HepG2 (cell line): ENCODE measurements around the gene CALML6. TPM values are rescaled to one million over a fixed set of nuclear protein-coding genes. Genes with fewer than 3 reads are reported as not detected.

ENCODE experiments used
- ATAC-seq: fragments of 200-7000 bp; cut with Tn5 transposase; 3 replicates; pipeline ENCODE4 v1.9.1; 2020; ENCODE audit warnings: mild to moderate bottlenecking, moderate library complexity
- BruUV-seq: library from RNA; stranded (reverse); fragments of 400-500 nt; replicated peaks from 2 replicates; lab custom pipeline; 2021; lab: Mats Ljungman, UMichigan
- CTCF ChIA-PET: fragments of 300-600 bp; formaldehyde crosslinking; extraction: SDS; loops from one replicate; lab custom pipeline; 2021; ENCODE audit warnings: low total read pairs, inconsistent platforms, low intra/inter-chr PET ratio; lab: Yijun Ruan, JAX
- POLR2A ChIA-PET: fragments of 350-600 bp; sonication (Branson Sonifier 250); formaldehyde crosslinking; loops from one replicate; lab custom pipeline; 2020; ENCODE audit warnings: antibody characterized with exemption, inconsistent platforms; lab: Yijun Ruan, JAX
- DNase-seq: peaks from one replicate; pipeline ENCODE4 v3.0.0-alpha.2; 2015; ENCODE audit warnings: low spot score
- FAIRE-seq: peaks from 3 replicates; lab custom pipeline; 2011; peaks lifted over from hg19 to GRCh38; lab: Jason Lieb, UNC
- H2AFZ ChIP-seq: one replicate; pipeline ENCODE4 v1.6.1; 2011; ENCODE audit warnings: low read length, inconsistent platforms
- H3K27ac ChIP-seq: fragments of 300-600 bp; 3 replicates; pipeline ENCODE4 v1.8.0; 2011; ENCODE audit warnings: mixed run types, mild to moderate bottlenecking, mixed read lengths, low read length, inconsistent platforms; ENCODE audit not compliant: insufficient read depth; ENCODE audit errors: extremely low read length
- H3K27me3 ChIP-seq, 2 experiments: fragments of 200-600 bp in 1 of 2; 2 replicates in 1 of 2; 3 replicates in 1 of 2; pipeline versions ENCODE4 v1.6.0 to v1.8.0; 2011; ENCODE audit warnings: low read length in 2 of 2, mild to moderate bottlenecking in 2 of 2, moderate library complexity in 2 of 2, inconsistent platforms in 1 of 2; ENCODE audit not compliant: insufficient read depth in 2 of 2, control insufficient read depth in 1 of 2
- H3K36me3 ChIP-seq, 2 experiments: fragments of 200-600 bp in 1 of 2; replicated peaks in 1 of 2; 2 replicates in 1 of 2; 3 replicates in 1 of 2; pipeline versions ENCODE4 v1.5.1 to v1.8.0; 2011; ENCODE audit warnings: low read length in 2 of 2, inconsistent platforms in 1 of 2; ENCODE audit not compliant: insufficient read depth in 2 of 2, control insufficient read depth in 1 of 2
- H3K4me1 ChIP-seq: 2 replicates; pipeline ENCODE4 v1.5.1; 2012; ENCODE audit warnings: low read length, inconsistent platforms; ENCODE audit not compliant: insufficient read depth
- H3K4me2 ChIP-seq: 2 replicates; pipeline ENCODE4 v1.6.0; 2011; ENCODE audit warnings: low read depth, low read length, inconsistent platforms
- H3K4me3 ChIP-seq, 3 experiments: fragments of 200-600 bp in 1 of 3; sonication (generic), shearing (Covaris generic) in 1 of 3; replicated peaks in 1 of 3; 2 replicates each; pipeline ENCODE4 v1.5.1; 2011 to 2016; ENCODE audit warnings: low read length in 3 of 3, inconsistent platforms in 2 of 3, low read depth in 2 of 3, mild to moderate bottlenecking in 2 of 3, control low read depth in 1 of 3, mixed read lengths in 1 of 3; ENCODE audit not compliant: insufficient read depth in 1 of 3
- H3K79me2 ChIP-seq: one replicate; pipeline ENCODE4 v1.6.1; 2011; ENCODE audit warnings: low read length, inconsistent platforms; ENCODE audit not compliant: insufficient read depth
- H3K9ac ChIP-seq: 2 replicates; pipeline ENCODE4 v1.6.0; 2011; ENCODE audit warnings: mild to moderate bottlenecking, low read depth, low read length, inconsistent platforms; ENCODE audit not compliant: insufficient read depth
- H3K9me3 ChIP-seq: 2 replicates; pipeline ENCODE4 v1.5.1; 2012; ENCODE audit warnings: mild to moderate bottlenecking, low read length
- H4K20me1 ChIP-seq: 2 replicates; pipeline ENCODE4 v1.6.0; 2011; ENCODE audit warnings: inconsistent platforms, mild to moderate bottlenecking, low read length, moderate library complexity; ENCODE audit not compliant: insufficient read depth
- AKAP8 ChIP-seq: sonication (generic); formaldehyde crosslinking; IDR thresholded peaks from 2 replicates; pipeline ENCODE4 v1.5.1; 2020; ENCODE audit warnings: mild to moderate bottlenecking, missing genetic modification reagents
- ASH2L ChIP-seq: fragments of 300-600, 200-600 bp; sonication (generic); IDR thresholded peaks from 2 replicates; pipeline ENCODE4 v1.7.0; 2017; ENCODE audit warnings: low read depth, mild to moderate bottlenecking, moderate library complexity, mixed read lengths, low read length; ENCODE audit not compliant: insufficient read length
- RBM22 ChIP-seq: fragments of 200-400 bp; formaldehyde crosslinking; optimal IDR thresholded peaks from 2 replicates; pipeline ENCODE3; 2017; ENCODE audit warnings: mild to moderate bottlenecking, low read length, moderate library complexity
- SNRNP70 ChIP-seq: fragments of 200-400 bp; formaldehyde crosslinking; IDR thresholded peaks from 2 replicates; pipeline ENCODE4 v1.6.1; 2017; ENCODE audit warnings: mild to moderate bottlenecking, low read depth, low read length, moderate library complexity
- TAF1 ChIP-seq: sonication (generic); formaldehyde crosslinking; IDR thresholded peaks from 2 replicates; pipeline ENCODE4 v1.4.0; 2020; ENCODE audit warnings: missing genetic modification reagents
- YY1 ChIP-seq: IDR thresholded peaks from 2 replicates; pipeline ENCODE4 v1.6.1; 2011; ENCODE audit warnings: low read length, low read depth, moderate library complexity, mild to moderate bottlenecking; ENCODE audit not compliant: insufficient read depth, insufficient replicate concordance
- ZNF263 ChIP-seq: sonication (generic); formaldehyde crosslinking; IDR thresholded peaks from 2 replicates; pipeline ENCODE4 v1.4.0; 2020; ENCODE audit warnings: missing genetic modification reagents
- ZNF382 ChIP-seq: sonication (generic); formaldehyde crosslinking; IDR thresholded peaks from 2 replicates; pipeline ENCODE4 v1.5.0; 2020; ENCODE audit warnings: missing genetic modification reagents, mild to moderate bottlenecking, borderline replicate concordance
- ZNF713 ChIP-seq: sonication (generic); formaldehyde crosslinking; IDR thresholded peaks from 2 replicates; pipeline ENCODE4 v1.4.0; 2020; ENCODE audit warnings: mild to moderate bottlenecking, missing genetic modification reagents
- WGBS: methylation state at CpG from one replicate; pipeline ENCODE4 v1.1.6; 2017; ENCODE audit warnings: low lambda C conversion rate; 5-methylcytosine and 5-hydroxymethylcytosine counted together
- in situ Hi-C: cut with HindIII; loops from 2 replicates; pipeline ENCODE4 v1.10.0; 2017; ENCODE audit warnings: low pct_unique_long_range_greater_than_20kb; ENCODE audit not compliant: extremely low pct_ligation_motif_present
- intact Hi-C: fragments of 100-400 bp; cut with micrococcal nuclease; formaldehyde crosslinking; loops from one replicate; pipeline ENCODE4 v1.10.0; 2022; ENCODE audit not compliant: unreplicated experiment
- polyA plus RNA-seq, 8 experiments: library from polyadenylated mRNA; depleted of rRNA in 3 of 8; stranded (reverse) in 7 of 8; unstranded in 1 of 8; fragments of >200 nt; fragmentation: Illumina TruSeq in 4 of 8; extraction: Trizol in 4 of 8; gene quantifications; 2 replicates each; pipeline versions ENCODE4 v1.2.1 to v1.2.3, GENCODE V29; 2011 to 2016; ENCODE audit warnings: low read depth in 4 of 8, missing spikeins in 1 of 8, mixed read lengths in 1 of 8; ENCODE audit not compliant: insufficient read depth in 1 of 8
- total RNA-seq, 5 experiments: library from RNA; depleted of rRNA; stranded (reverse); fragments of >200 nt; fragmentation: Illumina TruSeq; extraction: Trizol; gene quantifications; 2 replicates each; pipeline ENCODE4 v1.2.3, GENCODE V29; 2016; ENCODE audit warnings: low read depth in 1 of 5
- TF ChIP-seq, protein P1 (sequence below): sonication (generic); formaldehyde crosslinking; IDR thresholded peaks from 2 replicates; pipeline ENCODE4 v1.8.1; 2023; ENCODE audit warnings: mild to moderate bottlenecking, missing genetic modification reagents, borderline replicate concordance

Gene CALML6
- total and polyA plus RNA-seq, 2 of the 13 experiments (the other 11 are each of a cell fraction or from before 2014, with no cell fraction given): 0.11 to 0.12 TPM

GRCh38 chr1:1876335-1876930 lies 38.6 kb upstream of the CALML6 start:
- H2AFZ ChIP-seq: no peak overlapping the region
- ATAC-seq (no peak), FAIRE-seq (no peak), DNase-seq (no peak)
- H3K4me3 ChIP-seq: no peak overlapping the region
- H3K27me3 ChIP-seq: no peaks in the 10 kb centered on the region
- WGBS: 96% methylated on average over 11 of the region's 11 CpGs
- no peak overlapping the region for H3K4me2 ChIP-seq
- peaks cover 91% of the 10 kb centered on the region for H3K79me2 ChIP-seq
- TF ChIP-seq TAF1 (CRISPR knock-in tag): no peak
- TF ChIP-seq, protein P1, sequence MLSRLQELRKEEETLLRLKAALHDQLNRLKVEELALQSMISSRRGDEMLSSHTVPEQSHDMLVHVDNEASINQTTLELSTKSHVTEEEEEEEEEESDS (CRISPR knock-in tag): no peak
- TF ChIP-seq SNRNP70: no peak
- TF ChIP-seq ZNF263 (CRISPR knock-in tag): no peak
- TF ChIP-seq AKAP8 (CRISPR knock-in tag): 0 out of 2 replicates have a peak, but pooled peaks have one; percentile 57
- no peak for TF ChIP-seq ZNF713 (CRISPR knock-in tag)
- TF ChIP-seq ZNF382: no peak
- no peaks in the 10 kb centered on the region for H3K9me3 ChIP-seq
- H3K27ac ChIP-seq: no peak overlapping the region
- intact Hi-C loops (no loop called here), in situ Hi-C loops (no loop called here)
- ChIA-PET POLR2A (interaction anchor here (0.6 kb wide), 1 partner anchor 182 kb away, joined by 3 read pairs; no protein-coding TSS in a partner anchor), CTCF (no interaction called here)
- no peak overlapping the region for H3K9ac ChIP-seq
- peaks cover 46% of the 10 kb centered on the region for H3K4me1 ChIP-seq
- no TSS peak for BruUV-seq
- H3K36me3 ChIP-seq: peaks cover 23 to 48% of the 10 kb centered on the region in 2 experiments
- H4K20me1 ChIP-seq: peaks cover 88% of the 10 kb centered on the region

DNA sequence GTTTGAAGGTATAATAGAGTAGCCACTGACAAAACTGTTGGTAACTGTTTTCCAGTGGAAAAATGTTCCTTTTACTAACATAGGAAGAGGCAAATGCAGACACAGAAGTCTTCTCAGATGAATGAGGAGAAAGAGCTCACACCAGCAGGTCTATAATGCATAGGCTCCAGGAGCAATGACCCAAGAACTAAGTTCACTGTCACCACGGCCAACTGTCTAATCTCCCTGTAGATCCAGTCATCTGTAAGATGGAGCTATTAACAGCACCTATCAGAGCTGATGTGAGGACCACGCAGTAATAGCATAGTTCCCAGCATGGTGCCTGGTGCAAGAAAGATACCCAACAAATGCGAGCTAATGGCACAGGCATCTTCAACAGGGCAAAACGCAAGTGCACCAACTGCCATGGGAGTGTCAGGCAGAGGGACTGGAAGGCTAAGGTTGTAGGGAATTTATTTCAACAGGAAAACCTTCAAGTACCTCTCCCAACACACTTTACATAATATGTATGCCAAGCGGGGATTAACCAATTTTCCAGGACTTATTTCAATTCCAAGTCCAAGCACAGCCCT lies 37.1 kb upstream of the CALML6 start:
- in situ Hi-C loops: no loop called here
- no peaks in the 10 kb centered on the region for H3K9me3 ChIP-seq
- H3K9ac ChIP-seq: no peak overlapping the region
- no peak overlapping the region for H2AFZ ChIP-seq
- no peak overlapping the region for H3K4me2 ChIP-seq
- no TSS peak for BruUV-seq
- intact Hi-C loops: no loop called here
- CTCF ChIA-PET: no interaction called here
- no peak overlapping the region for H3K4me3 ChIP-seq
- no peaks in the 10 kb centered on the region for H3K27me3 ChIP-seq
- ATAC-seq: no peak
- peak; percentile 58 for TF ChIP-seq RBM22
- TF ChIP-seq YY1: no peak
- TF ChIP-seq ASH2L: no peak
- H4K20me1 ChIP-seq: peaks cover 87% of the 10 kb centered on the region
- no peak for FAIRE-seq
- WGBS: 93% methylated on average over 5 of the region's 5 CpGs
- peaks cover 90% of the 10 kb centered on the region for H3K79me2 ChIP-seq
- POLR2A ChIA-PET: no interaction called here
- peaks cover 55% of the 10 kb centered on the region for H3K4me1 ChIP-seq
- peaks cover 20 to 36% of the 10 kb centered on the region in 2 experiments for H3K36me3 ChIP-seq
- no peak for DNase-seq
- H3K27ac ChIP-seq: no peak overlapping the region
